ENCODE results near the gene PPP1CA.

The PPP1CA gene

GRCh38 chr11:67376873-67377808, 24.5 kb downstream of the PPP1CA start:
- DNase-seq (ENCODE audit: low read depth) = no peak
- TF ChIP-seq, protein P1, sequence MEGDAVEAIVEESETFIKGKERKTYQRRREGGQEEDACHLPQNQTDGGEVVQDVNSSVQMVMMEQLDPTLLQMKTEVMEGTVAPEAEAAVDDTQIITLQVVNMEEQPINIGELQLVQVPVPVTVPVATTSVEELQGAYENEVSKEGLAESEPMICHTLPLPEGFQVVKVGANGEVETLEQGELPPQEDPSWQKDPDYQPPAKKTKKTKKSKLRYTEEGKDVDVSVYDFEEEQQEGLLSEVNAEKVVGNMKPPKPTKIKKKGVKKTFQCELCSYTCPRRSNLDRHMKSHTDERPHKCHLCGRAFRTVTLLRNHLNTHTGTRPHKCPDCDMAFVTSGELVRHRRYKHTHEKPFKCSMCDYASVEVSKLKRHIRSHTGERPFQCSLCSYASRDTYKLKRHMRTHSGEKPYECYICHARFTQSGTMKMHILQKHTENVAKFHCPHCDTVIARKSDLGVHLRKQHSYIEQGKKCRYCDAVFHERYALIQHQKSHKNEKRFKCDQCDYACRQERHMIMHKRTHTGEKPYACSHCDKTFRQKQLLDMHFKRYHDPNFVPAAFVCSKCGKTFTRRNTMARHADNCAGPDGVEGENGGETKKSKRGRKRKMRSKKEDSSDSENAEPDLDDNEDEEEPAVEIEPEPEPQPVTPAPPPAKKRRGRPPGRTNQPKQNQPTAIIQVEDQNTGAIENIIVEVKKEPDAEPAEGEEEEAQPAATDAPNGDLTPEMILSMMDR (conservative IDR thresholded peaks at IDR 0.05; ENCODE audit: low read depth, low read length) = no peak
- H3K4me3 ChIP-seq (ENCODE audit: low read length) = no peak overlapping the region

DNA sequence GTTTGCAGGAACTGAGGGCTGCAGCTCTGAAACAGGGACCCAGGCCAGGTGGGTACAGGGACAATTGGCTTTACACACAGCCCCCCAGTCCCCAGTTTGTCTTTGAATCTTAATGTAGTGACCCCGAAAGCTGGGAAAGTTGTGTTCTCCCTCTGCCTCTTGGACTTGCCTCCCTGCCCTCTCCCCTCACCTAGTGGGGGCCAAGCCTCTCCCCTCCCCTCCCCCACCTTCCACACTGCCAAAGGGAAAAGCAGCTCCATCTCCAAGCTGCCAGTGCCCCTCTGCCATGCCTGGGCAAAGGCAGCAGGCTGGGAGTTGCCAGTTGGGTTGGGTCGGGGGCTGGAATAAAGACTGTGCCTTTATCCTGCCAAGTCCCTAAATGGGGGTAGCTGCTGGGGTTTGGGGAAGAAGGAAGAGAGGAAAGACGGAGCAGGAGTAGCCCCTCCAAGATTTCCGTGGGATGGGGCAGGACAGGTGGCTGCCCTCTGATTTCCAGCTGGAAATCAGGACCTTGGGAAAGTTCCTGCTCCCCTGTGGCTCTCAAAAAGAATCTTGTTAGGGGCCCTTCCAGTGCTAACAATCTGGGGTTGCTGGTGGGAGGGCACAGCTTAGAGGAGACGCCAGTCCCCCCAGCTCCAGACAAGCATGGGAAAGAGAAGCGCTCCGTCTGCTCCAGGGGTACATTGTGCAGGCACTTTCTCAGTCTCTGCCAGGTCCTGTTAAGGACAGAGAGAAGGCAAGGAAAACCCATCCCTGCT, 25.4 kb downstream of the PPP1CA start:
- TF ChIP-seq, protein P1 (conservative IDR thresholded peaks at IDR 0.05; ENCODE audit: low read depth, low read length) = no peak
- no peak overlapping the region for H3K4me3 ChIP-seq (ENCODE audit: low read length)
- DNase-seq (ENCODE audit: low read depth) = no peak

- TF ChIP-seq, protein P1 (conservative IDR thresholded peaks at IDR 0.05; ENCODE audit: low read depth, low read length) = no peak
- no peak for DNase-seq (ENCODE audit: low read depth)
- H3K4me3 ChIP-seq (ENCODE audit: low read length) = no peak overlapping the region
Observed at GRCh38 chr11:67375320-67376055, 26.2 kb downstream of the PPP1CA start.

GRCh38 chr11:67374571-67375281, 26.9 kb downstream of the PPP1CA start:
- TF ChIP-seq, protein P1 (conservative IDR thresholded peaks at IDR 0.05; ENCODE audit: low read depth, low read length) = no peak
- no peak overlapping the region for H3K4me3 ChIP-seq (ENCODE audit: low read length)
- DNase-seq (ENCODE audit: low read depth) = no peak

- peak; percentile 82 for DNase-seq (ENCODE audit: low read depth)
- TF ChIP-seq, protein P1 (conservative IDR thresholded peaks at IDR 0.05; ENCODE audit: low read depth, low read length) = peak; percentile 50
- peak overlapping the region; percentile 57 for H3K4me3 ChIP-seq (ENCODE audit: low read length)
Observed at GRCh38 chr11:67373648-67374570, 27.7 kb downstream of the PPP1CA start.
